HEK293T (cell line): ENCODE measurements around the gene SOX12.

Experiments used
- ARNT ChIP-seq: fragments of 450-650 bp; IDR thresholded peaks from 2 replicates; pipeline ENCODE4 v1.6.1; 2017; ENCODE audit warnings: mild to moderate bottlenecking
- TARDBP ChIP-seq: fragments of 450-650 bp; IDR thresholded peaks from 2 replicates; pipeline ENCODE4 v1.6.1; 2016

- TF ChIP-seq ARNT = no peak
- TF ChIP-seq TARDBP = no peak
Observed at GRCh38 chr20:278607-279571, 46.5 kb upstream of the SOX12 start.
